Measurements from ENCODE around the gene TMTC1.

The TMTC1 gene

DNA sequence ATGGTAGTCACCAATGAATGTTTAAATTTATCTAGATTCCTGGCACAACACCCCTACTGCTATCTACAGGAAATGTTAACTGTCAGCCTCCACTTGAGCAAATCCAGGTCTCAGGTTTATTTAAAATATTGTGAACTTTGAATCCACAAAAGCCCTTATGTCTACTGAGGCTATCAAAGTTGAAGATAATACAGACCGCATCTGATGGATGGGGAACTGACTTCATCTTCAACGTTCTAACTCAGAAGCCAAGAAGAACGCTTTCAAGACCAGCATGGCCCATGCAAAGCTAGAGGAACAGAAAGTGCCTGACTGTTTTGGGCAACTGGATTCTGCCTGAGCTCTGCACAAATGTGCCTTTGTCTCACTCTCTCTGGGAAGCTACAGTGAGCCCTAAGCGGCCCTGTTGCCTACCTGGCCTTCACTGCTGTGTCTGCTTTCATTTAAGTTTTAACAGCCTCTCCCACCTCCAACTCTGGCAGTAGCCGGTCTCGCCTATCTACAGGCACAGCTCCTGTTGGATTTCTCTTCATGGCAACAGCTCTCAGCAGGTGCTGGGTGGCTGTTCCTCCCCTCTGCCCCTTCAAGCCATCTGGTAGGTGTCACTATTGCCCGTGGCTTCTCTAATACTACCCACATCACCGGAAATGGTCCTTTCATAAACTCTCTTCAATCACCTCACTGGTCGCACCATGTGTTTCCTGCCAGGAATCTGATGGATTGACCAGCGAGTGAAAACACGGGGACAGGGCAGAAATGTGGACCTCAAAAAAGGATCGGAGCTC lies 174.1 kb downstream of the TMTC1 start:
- no peak for DNase-seq

DNA sequence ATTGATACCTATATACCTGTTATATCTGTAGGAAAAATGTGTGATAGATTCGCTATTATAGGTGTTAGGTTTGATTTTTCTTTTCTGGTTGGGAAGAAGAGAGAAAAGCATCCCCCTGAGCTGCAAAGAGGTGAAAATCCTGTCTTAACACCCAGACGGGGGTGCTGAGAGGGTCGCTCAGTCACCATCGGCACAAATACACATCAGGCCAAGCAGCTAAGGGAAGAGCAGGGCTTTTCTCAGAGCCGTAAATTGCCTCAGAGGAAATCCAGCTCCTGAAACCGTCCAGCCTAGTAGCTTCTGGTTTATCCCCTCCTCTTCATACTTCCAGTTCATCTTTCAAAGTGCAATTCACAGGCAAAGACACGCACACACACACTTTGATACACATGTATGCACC lies 175.2 kb downstream of the TMTC1 start:
- DNase-seq, result no peak

GRCh38 chr12:29599381-29599780 lies 184.4 kb downstream of the TMTC1 start:
- no peak for DNase-seq

DNA sequence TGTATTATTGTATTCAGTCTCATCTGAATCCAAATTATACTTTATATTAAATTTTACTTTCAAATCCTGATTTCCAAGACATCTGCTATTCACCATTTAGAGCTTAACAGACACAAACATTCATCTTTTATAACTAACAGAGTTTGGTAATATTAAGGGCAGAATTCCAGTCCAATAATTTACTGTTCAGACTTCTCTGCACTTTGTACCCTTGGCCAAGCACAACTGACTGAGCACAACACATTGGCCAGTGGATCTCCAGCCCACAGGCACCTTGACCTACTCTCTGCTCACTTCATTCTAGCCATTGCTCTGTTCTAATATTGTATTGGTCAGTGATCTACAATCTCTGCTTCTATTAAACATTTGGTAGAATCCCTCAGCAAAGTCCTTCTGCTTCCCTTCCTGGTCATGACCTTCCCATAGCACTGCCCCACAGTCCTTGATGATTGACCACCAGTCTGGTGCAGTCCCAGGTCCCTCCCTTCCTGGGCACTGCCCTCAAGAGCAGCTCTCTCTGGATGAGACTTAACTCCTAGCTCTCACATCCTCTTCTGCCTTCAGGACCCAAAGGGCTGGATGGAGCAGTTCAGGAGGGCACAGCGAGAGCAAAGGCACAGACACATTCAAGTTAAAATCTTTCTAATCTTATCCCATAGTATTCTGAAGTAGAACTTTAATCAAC lies 188.5 kb downstream of the TMTC1 start:
- DNase-seq, result no peak

DNA sequence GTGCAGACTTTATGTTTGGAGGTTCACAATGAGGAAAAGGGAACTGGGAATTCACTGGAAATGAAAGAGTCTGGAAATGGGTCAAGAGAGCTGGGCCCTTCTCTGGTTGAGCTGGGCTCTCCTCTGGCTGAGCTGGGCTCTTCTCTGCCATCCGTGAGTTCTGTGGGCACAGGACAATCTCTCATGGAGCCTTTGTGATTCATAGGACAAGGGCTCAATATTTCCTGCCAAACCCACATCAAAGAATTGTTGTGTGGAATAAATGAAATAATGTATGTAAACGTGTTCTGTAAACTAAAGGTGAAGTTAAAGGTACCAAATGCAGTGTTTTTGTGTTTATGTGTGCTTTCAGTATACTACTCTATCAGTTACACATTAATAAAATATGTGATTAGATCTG lies 190.7 kb downstream of the TMTC1 start:
- DNase-seq, result no peak

GRCh38 chr12:29591140-29592020 lies 192.4 kb downstream of the TMTC1 start:
- no peak for DNase-seq

DNA sequence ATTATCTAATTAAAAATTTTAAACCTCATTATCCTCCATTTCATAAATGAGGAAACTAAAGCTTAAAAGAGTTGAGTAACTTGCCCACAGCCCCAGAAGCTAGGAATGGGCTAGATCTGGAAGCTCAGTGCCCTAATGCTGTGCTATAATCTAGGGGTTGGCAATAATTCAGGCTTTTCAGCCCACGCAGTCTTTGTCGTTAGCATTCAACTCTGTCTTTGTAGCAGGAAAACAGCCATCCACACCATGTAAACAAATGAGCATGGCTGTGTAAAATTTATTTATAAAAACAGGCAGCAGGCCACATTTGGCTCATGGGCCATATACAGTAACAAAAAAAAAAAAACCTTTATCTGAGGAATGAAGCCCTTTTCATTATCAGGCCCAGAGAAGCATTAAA lies 193.9 kb downstream of the TMTC1 start:
- no peak for DNase-seq

GRCh38 chr12:29589286-29589820 lies 194.4 kb downstream of the TMTC1 start:
- no peak for DNase-seq

DNA sequence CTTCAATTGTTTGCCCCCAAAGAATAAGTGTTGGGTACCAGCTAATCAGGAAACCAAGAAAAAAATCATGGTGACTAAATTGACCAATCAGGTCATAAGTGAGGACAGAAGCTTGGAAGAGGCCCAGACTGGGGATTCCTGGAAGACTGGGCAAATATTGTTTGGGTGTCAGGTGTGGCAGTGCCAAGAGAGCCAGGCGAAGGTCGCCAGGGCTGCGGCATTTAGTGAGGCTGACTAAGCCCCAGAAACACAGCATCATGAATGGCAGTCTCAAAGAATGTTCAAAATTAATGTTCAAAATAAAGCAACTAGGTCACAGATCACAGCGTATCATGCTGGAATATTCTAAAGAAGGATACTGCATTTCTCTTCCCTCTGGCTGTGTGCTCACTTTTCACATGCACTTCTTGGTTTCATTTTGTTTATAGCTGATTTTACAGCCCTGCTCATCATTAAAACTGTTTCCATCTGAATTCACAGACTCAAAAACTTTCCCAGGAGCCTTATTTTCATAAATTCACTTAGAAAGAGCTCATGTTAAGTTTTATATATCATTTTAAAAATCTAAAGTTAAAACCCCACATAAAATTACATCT lies 201.0 kb downstream of the TMTC1 start:
- no peak for DNase-seq

DNA sequence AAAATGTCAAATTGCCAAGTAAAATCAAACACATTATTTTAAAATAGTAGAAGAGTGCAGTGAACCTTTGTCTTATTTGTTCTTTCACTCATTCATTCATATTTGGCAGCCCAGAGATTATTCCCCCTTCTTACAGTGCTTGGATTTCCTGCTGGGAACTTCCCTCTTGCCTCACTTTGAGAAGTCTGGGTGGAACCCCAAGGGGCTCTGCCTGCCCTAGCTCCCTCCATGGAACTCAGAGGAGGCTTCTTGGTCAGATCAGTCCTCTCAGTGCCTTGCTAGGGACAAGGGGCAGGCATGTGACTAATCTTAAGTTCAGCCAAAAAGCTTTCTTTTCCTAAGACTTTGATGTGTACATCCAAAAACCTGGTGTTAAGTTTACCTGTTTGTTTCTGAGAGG lies 201.6 kb downstream of the TMTC1 start:
- DNase-seq, result no peak

- DNase-seq, result no peak
Observed at GRCh38 chr12:29581631-29582030, 202.1 kb downstream of the TMTC1 start.

DNA sequence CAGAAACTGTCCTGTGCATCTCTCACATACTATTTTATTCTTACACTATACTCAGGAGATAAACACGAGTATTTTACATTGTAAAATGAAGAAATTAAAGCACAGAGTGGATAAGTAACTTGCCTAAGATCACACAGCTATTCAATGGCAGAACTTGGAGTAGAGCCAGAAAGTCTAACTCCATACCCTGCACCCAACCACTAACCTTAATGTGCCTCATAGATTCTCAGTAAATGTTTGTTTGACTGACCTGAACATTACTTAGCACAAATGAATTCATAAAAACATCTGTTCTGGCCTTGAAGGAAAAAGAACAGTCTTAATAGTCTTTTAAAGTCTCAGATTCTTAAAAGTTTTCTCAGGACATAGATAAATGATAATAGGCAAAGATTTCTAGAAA lies 202.8 kb downstream of the TMTC1 start:
- DNase-seq, result no peak

GRCh38 chr12:29578731-29579130 lies 205.0 kb downstream of the TMTC1 start:
- no peak for DNase-seq

DNA sequence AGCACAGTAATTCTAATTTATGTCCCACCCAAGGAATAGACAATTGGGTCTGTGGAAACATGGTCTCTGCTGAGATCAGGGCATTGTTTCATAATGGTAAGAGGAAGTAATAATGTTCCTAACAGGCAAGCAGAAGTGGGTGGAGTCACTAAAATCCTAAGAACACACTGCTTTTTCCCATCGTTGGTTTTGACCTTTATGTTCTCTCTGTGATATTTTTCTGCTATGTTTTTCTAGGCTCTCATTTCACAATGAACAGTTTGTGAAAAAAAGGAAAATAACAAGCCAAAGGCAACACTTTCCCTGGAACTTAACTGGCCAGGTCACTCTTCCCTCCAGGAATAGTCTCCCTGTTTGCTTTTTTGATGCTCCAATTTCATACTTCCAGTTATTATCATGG lies 205.7 kb downstream of the TMTC1 start:
- DNase-seq, result no peak

GRCh38 chr12:29574500-29574899 lies 209.2 kb downstream of the TMTC1 start:
- DNase-seq, result no peak

DNA sequence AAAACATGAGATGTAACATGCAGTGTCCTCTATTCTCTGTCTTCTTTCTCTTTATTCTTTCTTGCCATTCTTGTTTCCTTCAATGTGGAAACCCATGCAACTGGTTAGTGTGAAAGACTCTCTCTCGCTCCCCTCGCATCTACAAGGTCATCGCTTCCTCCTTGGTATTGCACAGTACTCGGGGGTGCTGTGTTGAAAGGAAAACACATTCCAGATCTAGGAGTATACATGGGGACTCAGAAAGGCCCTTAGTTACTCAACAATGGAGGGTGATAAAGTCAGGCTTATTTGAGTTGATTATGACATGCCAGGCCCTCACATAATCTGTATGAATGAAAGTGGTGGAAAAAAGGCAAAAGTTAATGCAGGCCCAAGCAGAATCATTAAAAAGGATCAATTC lies 210.8 kb downstream of the TMTC1 start:
- no peak for DNase-seq

DNA sequence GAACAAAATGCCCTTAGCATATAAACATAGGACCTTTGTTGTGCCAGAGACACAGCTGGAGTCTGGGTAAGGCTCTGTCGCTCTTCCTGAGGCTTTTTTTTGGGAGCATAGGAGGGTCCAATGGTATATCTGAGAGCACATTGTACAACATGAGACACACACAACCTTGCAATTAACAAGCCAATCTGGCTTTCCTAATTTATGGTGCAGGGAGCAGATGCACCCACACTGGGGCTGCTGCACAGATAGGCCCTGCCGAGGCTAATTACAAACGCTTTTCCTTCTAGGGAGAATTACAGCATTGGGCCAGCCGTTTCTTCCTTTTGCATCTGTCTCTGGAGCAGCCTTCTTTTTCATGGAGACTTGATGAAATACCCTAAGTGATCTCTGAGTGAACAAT lies 211.3 kb downstream of the TMTC1 start:
- no peak for DNase-seq

DNA sequence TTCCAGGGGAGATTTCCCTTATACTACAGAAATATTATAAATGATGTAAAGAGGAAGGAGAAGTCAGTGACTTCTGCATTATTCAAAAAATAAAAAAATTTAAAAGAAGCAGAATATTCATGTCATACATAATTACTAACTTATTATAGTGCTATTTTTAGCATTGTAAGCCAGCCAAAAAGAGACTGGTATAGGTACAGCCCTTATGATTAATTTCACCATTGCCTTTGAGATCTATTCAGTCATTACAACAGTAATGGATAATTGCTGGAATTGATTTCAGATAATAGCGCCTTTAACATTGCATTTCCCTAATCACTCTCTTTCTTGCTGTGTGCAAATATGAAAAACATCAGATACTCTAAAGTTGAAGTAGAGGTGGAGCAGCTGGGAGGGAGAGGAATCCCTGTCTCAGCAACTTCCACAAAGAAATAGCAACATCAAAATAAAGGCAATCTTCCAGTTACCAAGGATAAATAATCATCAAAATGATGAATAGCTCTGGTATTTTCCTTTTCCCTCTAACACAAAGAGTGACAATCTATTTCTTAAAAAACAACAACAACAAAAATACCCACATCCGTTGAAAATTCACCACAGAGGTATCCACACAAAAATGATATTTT lies 214.5 kb downstream of the TMTC1 start:
- no peak for DNase-seq

DNA sequence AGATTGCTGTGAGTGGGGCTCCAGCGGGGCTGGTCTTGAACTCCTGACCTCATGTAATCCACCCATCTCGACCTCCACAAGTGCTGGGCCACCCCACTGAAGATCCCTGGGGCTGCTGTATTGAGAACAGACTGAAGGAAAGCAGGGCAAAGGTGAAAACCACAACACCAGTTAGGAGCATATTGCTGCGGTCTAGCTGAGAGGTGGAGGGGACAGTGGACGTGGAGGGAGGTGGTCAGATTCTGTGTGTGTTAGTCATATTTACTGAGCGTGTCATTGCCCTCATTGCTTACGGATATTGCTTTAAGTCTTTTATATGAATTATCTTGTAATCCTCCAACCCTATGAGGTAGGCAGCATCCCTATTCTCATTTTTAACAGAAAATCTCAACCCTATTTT lies 217.3 kb downstream of the TMTC1 start:
- DNase-seq, result no peak

- no peak for DNase-seq
Observed at GRCh38 chr12:29565727-29566126, 218.0 kb downstream of the TMTC1 start.

- DNase-seq, result no peak
Observed at GRCh38 chr12:29564925-29565324, 218.8 kb downstream of the TMTC1 start.

DNA sequence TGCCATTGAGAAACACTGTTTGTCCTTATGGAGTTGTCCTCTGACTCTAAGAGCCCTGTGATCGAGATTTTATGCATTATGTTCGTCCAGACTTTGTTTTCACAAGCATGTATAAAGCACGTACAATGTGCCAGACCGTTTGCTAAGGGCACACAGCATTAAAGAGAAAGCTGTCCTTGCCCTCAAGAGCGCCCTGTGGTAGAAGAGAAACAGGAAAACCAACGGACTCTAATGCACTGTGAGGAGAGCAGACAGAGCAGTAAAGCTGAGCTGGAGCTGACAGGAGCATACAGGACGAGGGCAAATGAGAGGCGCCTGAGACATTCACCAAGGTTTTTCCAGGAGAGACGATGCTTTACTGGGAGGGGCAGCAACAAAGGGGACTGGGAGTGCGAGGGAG lies 220.1 kb downstream of the TMTC1 start:
- DNase-seq, result no peak

- DNase-seq, result no peak
Observed at GRCh38 chr12:29563071-29563470, 220.7 kb downstream of the TMTC1 start.

All from activated CD4-positive, alpha-beta T cell treated with anti-CD3 and anti-CD28 coated beads for 48 hours (primary cell).